ENCODE results near the gene ARHGAP12.

ARHGAP12 gene

DNA sequence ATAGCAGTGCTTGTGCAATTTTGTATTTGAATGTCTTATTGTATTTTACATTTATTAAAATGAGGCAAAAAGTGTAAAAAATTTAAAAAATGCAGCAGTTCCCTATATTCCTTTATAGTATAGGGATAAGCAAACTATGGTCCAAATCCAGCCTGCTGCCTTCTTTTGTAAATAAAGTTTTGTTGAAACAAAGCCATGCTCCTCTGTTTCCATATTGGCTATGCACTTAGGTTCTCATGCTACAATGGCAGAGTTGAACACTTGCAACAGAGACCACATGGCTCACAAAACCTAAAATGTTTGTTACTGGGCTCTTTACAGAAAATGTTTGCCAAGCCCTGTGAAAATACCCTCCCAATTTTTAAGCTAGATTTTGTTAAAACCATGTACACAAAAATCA, 50.1 kb downstream of the ARHGAP12 start:
- no peak for DNase-seq (ENCODE audit: low spot score)

DNA sequence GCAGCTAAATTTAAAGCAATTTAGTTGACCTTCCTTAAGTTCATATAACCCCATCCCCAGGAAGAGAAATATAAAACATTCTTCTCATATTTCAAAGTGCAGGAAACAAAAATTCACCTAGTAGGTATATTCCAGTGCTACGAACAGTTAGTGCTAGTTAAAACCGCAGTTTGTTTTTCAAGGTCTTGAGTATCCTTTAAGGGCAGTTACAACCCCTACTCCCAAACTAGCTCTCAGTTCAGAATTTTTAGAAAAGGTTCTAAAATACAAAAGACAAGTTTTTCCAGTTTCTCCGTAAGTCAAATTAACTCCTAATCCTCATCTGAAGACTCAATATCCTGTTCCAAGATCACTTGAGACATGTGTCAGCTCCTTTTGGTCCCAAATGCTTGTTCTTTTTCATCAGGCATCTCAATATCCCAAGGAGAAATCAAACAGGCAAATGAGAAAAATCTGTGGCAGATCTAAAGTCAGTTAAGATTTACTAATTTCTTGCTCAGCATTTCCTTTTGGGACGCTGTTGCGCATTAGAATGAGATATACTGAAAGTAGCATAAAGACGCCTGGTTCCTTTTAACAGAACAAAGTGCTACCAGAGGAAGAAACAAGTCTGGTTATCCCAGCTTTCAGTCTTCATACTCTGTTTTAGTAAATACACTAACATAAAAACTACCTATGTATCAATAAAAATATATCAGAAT, 51.8 kb downstream of the ARHGAP12 start:
- no peak for DNase-seq (ENCODE audit: low spot score)

DNA sequence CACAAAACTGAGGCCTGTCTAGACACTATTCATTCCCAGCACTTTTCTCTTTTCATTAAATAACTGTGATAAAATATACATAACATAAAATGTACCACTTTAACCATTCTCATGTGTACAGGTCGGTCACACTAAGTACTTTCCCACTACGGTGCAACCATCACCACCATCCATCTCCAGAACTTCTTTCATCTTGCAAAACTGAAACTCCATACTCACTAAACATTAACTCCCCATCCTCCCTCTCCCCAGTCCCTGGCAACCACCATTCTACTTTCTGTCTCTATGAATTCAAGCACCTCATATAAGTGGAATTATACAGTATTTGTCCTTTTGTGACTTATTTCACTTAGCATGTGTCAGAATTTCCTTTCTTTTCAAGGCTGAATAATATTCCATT, 53.0 kb downstream of the ARHGAP12 start:
- no peak for DNase-seq (ENCODE audit: low spot score)

DNA sequence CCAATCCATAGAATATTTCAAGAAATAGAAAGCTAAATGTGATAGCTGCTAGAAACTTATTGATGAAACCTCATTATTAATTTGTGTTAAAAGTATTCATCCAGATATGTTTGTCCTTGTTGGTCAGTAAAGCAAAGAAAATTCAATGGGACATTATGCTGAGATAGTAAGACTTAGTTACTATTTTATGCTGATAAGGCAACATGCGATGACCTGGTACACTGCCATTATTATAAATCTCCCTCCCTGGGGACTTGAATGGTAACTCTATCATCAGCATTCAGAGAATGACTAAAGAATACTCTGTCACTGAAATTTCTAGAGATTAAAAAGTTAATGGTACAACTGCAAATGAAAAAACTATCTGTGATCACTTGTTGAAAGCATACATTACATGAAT, 54.9 kb downstream of the ARHGAP12 start:
- DNase-seq (ENCODE audit: low spot score) = no peak

DNA sequence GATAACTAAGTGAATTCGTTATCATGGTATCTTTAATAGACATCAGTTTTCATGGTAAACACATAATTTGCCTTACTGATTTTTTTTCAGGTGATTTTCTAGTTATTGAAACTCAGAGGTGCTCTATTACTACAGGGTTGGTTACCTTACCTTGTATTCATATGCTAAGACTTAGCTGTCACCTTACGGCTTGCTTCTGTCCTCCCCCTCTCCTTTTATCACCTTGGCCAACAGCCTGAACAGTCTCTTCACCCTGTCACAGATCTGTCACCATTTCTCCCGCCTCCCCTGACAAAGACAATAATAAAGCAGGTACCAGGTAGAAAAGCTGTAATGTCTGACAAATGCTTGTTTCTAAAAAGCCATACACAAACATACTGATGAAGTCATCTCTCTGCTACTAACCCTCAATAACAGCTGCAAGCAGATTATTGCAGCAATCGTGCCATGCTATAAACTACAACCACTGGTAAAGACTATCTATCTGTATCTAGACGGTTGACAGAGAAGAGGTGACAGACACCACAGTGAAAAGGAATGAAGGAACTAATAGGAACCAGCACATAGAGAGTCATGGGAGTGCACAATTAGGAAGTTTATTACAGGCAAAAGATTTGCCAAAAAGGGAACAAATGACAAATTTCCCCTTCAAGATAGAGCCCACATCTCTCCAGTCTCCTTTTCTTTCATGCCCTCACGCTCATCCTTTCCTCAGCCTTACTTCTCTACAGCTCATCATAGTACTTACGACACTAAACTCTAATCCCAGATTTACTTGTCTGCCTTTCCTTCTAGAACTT, 57.2 kb downstream of the ARHGAP12 start:
- no peak for DNase-seq (ENCODE audit: low spot score)

DNA sequence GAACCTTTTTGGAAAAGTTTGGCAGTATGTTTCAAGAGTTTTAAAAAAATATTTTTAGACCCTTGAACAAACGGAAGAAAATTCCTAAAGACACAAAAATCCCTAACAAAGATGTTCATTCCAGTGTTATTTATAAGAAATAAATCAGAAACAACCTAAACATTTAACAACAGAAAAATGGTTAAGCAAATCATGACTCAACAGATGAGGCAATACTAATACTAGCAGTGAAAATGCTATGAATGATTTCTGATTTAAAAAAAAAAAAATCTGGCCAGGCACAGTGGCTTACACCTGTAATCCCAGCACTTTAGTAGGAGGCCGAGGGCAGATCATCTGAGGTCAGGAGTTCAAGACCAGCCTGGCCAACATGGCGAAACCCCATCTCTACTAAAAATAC, 61.0 kb downstream of the ARHGAP12 start:
- no peak for DNase-seq (ENCODE audit: low spot score)

DNA sequence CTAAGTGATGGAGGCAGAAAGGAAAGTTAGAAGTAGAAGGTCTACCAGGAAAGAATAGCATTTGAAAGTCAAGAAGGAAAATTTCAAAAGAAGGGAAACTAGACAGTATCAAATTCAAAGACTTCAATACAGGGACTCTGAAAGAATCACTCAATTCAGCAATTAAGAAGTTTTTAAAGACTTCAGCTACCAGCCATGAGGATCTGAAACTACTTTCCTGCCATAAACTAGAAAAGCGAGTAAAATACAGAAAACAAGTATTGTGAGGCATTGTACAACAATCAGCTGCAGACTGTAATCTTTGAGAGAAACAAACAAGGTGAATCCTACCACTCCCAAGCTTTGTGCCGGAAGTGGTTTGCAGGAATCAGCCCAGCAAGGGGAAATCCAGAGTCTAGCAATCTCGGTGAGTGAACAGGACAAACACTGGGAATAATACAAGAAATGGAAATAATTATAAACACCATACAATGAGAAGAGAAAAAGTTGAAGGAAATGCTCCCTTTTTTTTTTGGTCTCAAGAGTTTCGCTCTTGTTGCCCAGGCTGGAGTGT, 62.4 kb downstream of the ARHGAP12 start:
- no peak for DNase-seq (ENCODE audit: low spot score)

DNA sequence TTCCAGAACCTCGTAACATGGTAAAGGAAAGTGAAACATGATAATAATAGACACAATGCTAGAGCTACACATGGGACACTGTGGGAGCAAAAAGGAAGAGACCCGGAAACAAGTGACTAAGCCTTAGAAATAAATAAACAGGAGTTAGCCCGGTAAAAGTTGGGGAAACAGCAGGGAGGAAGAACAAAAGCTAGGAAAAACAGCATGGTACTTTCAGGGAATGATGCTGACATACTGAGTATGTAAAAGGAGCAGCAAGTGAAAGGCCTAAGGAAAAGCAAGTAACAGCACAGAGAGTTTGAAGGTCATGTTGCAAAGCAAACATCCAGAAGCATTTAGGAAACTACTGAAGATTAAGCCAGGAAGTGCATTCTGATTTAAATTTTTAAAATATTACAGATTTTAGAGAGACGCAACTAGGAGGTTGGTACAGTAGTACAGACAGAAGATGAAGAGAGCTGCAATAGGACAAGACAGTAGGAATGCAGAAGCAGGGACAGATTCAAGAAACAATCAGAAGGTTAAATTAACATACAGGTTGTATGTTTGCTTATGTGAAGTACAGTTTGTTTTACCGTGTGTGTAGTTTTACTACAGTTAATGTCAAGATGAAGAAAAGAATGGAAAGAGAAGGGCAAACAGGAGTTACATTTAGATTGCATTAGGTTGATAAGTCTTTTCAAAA, 63.7 kb downstream of the ARHGAP12 start:
- no peak for DNase-seq (ENCODE audit: low spot score)

DNA sequence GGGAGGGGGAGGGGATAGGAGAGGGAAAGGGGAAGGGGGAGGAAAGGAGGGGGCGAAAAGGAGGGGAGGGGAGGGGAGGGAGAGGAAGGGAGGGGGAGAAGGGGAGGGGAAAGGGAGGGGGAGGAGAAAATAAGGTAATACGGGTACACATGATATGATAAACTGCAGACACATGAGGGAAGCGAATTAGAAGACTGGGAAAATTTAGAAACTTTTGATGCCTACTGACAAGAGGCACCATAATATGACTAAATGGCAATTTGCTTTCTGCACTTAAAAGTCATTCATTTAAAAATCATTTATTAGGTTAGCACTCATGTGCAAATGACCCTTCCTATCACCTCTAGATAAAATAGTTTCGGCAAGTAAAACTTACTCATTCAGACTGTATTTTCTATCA, 73.6 kb downstream of the ARHGAP12 start:
- no peak for DNase-seq (ENCODE audit: low spot score)

DNA sequence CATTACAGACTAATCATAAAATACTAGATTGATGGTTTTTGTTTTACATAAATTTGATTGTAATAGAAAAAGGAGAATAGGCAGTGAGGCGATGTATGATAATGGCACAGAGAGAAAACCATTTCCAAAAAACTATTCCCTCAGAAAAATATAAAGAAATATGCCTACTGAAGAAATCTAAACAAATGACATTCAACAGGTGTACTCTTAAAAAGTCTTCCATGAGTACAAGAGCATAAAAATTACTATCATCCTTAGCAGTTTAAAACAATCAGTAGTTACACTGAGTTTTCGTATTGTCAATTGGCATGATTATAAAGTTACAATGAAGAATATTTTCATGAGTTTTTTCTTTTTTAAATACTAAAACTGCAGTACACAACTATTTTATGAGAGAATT, 75.0 kb downstream of the ARHGAP12 start:
- DNase-seq (ENCODE audit: low spot score) = no peak

DNA sequence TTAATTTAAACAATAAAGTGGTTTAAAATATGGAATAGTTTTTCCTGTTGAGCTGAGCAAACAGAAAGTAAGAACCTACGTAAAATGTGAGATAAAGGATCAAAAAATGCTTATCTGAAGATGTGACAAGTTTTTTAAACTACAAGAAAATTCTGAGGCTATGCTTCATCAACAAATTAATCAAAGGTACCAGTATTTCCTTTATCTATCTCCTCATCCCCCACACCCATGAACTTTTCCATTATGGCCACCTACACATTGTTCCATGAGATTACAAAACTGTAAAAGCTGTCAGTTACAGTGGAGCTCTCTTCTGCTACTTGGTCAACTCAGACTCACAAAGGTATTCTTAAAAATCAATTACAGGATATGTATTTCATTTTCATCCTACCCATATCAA, 77.4 kb downstream of the ARHGAP12 start:
- no peak for DNase-seq (ENCODE audit: low spot score)

DNA sequence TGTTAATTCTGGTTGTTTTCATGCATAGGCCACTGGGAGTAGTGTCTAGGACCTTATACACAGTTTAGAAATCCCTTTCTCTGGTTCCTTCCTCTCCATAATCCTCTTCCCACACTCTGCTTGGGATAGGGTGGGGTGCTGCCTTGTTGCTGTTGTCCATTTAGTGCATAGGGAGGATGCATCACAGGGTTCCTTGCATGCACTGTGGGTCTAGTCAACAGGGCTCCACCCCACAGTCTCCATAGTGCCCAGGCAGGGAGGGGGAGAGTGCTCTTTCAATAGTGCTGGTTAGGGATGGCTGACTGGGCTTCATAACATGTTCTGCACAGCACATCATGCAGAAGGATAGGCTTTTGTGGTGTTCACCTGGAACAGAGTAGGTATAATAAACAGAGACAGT, 81.1 kb downstream of the ARHGAP12 start:
- no peak for DNase-seq (ENCODE audit: low spot score)

DNA sequence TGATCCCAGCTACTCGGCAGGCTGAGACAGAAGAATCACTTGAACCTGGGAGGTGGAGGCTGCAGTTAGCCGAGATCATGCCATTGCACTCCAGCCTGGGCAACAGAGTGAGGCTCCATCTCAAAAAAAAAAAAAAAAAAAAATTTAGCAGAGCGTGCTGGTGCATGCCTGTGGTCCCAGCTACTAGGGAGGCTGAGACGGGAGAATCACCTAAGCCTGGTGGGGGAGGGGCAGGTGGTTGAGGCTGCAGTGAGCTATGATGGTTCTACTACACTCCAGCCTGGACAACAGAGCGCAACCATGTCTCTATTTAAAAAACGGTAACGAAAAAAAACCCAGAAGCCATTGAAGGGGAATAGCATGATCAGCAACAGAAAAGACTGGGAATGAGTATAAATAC, 89.9 kb downstream of the ARHGAP12 start:
- no peak for DNase-seq (ENCODE audit: low spot score)

DNA sequence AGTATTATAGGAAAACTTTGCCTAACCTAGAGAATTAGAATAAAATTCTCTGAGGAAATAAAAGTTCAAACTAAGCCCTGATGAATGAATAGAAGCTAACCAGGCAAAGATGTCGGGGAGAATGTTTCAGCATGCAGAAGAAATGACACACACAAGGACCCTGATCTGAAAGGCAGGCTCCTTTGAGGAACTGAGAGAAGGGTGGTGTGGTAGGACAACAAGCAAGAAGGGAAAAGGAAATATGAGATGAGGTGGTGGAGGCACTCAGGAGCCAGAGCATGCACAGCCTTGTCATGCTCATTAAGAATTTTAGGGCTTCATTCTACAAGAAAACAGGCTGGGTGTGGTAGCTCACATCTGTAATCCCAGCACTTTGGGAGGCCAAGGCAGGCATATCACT, 90.6 kb downstream of the ARHGAP12 start:
- no peak for DNase-seq (ENCODE audit: low spot score)

DNA sequence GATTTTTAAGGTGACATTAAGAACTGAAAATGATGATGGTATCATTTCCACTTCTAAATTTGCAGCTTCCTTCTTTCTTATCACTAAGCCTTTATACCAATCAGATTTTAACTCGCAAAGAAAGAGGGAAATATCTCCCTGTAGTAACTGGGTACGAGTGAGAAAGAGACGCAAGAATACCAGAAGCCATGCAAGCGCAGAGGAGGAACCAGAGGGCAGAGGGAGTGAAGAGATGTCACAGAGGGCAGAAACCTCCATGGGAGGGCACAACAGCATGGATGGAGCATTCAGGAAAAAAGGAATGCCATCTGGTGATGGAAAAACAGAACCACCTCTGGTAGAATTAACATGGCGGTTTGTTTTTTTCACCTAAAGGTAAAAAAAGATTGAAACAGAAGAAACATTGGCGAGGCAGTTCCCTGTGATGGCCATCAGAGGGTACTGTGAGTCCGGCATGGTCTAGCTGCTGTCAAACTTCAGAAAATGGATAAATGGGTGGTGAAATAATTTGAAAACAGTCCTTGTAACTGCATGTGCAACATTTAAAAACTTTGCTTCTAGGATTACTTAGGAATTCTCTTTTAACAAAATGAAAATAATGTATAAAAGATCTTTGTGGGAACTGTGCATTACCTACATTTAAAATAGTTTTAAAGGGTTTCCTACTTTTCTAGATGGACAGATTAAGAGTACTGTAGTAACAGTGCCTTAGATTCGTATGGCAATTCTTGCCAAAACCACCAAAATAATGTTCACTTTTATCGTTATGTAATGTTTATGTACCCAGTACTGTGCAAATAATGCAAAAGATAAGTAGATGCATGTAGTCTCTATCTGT, 91.8 kb downstream of the ARHGAP12 start:
- peak; percentile 3 for DNase-seq (ENCODE audit: low spot score)

DNA sequence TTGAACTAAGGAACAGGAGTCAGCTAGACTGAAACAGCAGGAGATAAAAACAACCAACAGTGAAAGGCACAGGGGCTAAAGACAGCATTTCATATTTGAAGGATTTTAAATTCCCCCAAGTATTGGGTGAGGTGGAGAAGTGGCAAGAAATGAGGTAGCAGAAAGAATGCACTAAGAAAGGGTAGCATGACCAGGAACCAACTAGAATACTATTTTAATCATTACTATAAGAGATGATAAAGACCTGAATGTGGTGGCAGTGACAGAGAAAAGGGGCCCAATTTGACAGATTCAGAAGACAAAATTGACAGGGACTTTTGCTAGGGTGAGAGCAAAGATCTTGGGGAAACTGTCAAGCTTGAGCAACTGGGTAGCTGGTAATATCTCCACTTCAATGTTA, 94.9 kb downstream of the ARHGAP12 start:
- DNase-seq (ENCODE audit: low spot score) = no peak

DNA sequence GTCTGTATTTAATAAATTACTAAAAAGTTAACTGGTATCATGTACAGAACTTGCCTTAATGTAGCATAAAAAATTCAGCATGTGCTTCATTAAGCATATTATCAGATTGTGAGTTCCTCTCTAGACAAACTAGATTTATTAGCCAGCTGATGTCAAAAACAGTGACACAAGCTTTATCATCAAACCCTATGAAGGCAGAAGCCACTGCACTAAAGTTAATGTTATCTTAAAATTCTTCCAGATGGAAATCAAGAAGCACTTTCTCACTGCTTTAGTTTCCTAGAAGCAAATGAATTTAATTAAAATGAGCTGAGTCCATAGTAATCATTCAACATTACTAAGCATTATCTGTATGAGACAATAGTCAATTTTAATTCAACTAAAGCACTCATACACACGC, 96.4 kb downstream of the ARHGAP12 start:
- peak; percentile 2 for DNase-seq (ENCODE audit: low spot score)

DNA sequence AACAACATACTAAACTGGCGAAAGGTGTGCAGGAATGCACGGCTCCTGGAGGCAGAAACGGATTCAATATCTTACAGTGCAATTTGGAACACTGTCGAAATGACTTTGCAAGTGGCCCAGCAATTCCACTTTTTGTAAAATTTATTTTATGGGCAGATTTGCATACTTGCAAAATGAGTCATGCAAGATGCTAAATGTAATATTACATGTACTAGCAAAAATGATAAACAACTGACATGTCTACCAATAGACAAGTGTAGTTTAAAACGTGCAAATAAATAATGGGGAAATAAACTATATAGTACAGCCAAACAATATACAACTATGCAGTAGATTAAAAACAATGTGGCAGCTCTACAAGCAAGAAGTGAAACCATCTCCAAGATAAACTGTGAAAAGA, 97.7 kb downstream of the ARHGAP12 start:
- no peak for DNase-seq (ENCODE audit: low spot score)

DNA sequence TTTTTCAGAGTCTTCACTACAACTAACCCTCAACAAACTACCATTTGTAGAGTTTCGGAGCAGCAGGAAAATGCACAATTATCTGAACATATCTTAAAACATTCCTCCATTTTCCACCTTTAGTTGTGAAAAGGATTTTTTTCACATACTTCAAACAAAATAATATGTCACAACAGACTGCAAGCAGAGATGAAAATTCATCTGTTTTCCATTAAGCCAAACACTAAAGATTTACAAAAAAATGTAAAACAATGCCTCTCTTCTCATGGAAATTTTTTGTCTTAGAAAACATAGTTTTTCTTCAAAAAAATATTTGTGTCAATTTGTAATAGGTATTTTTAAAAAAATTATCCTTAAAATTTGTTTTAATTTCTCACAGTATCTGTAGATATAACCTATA, 98.9 kb downstream of the ARHGAP12 start:
- no peak for DNase-seq (ENCODE audit: low spot score)

DNA sequence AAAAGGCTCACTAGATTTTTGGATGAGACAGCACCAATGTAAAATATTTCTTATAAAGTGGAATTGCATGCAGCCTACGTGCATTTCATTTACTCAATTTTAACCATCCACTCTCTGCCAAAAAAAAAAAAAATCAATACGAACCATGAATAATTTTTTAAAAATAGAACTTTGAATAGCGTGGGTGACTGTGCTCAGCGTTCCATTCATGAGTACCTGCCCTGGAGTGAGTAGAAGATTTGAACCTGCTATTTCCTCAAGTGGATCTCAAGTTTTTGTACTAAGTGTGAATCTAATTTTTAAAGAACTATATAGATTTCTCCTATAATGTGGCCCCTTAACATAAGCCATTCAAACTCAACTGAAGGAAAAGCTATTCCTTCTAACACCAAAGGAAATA, 105.3 kb downstream of the ARHGAP12 start:
- no peak for DNase-seq (ENCODE audit: low spot score)

DNA sequence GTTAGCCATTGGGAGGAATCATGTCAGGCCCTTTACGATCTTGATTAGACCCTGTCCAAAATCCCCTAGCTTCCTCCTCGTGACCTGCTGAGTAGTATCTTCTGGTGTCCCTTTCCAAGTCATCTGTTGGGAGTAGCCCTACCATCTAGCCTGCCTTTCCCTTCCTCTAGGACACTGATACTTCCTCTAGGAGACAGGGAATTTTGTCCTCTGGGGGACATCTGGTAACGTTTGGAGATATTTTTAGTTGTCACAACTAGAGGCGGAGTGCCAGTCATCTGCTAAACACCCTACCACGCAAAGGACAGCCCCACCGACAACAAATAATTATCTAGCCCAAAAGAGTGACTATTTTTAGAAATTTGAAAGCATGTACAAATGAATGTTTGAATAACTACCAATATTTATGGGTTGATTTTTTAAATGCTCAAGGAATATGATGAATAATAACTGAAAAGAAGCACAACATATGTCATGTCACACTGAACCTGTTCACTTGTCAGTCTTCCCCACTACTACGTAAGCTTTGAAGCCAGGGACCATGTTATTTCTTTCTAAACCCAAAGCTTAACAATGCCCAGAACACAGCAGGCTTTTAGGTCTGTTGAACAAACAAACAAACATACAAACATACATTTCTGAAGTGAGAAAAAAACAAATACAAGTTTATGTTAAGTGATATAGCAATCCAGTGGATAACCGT, 105.9 kb downstream of the ARHGAP12 start:
- no peak for DNase-seq (ENCODE audit: low spot score)

Data from SK-N-DZ (cell line).